DOHH2 (cell line): ENCODE data around the gene RND3.

ENCODE experiments used
- H3F3A ChIP-seq: fragments of 200-600 bp; sonication (generic), shearing (Covaris generic); 2 replicates; pipeline ENCODE4 v1.6.0; 2016; ENCODE audit warnings: antibody characterized with exemption, mild to moderate bottlenecking; ENCODE audit not compliant: control insufficient read depth, insufficient read depth
- H3K27ac ChIP-seq: fragments of 200-600 bp; sonication (generic); 2 replicates; pipeline ENCODE4 v1.5.1; 2014; ENCODE audit warnings: low read depth, mild to moderate bottlenecking, low read length, moderate library complexity
- H3K27me3 ChIP-seq: fragments of 200-600 bp; sonication (generic); 2 replicates; pipeline ENCODE4 v1.6.1; 2014; ENCODE audit warnings: mild to moderate bottlenecking, low read length, mixed read lengths; ENCODE audit not compliant: control insufficient read depth
- H3K36me3 ChIP-seq: fragments of 200-600 bp; sonication (generic); 2 replicates; pipeline ENCODE4 v1.6.1; 2014; ENCODE audit warnings: mild to moderate bottlenecking, low read length, moderate library complexity, mixed read lengths; ENCODE audit not compliant: control insufficient read depth
- H3K4me1 ChIP-seq: fragments of 200-600 bp; sonication (generic); 2 replicates; pipeline ENCODE4 v1.6.1; 2014; ENCODE audit warnings: mild to moderate bottlenecking, low read length, mixed read lengths; ENCODE audit not compliant: control insufficient read depth
- H3K4me2 ChIP-seq: fragments of 200-600 bp; sonication (generic); 2 replicates; pipeline ENCODE4 v1.6.0; 2014; ENCODE audit warnings: mild to moderate bottlenecking, low read length, moderate library complexity
- H3K4me3 ChIP-seq: fragments of 200-600 bp; sonication (generic); 2 replicates; pipeline ENCODE4 v1.5.1; 2014; ENCODE audit warnings: mild to moderate bottlenecking, low read length, mixed read lengths
- H3K79me2 ChIP-seq: fragments of 200-600 bp; sonication (generic); 2 replicates; pipeline ENCODE4 v1.6.1; 2014; ENCODE audit warnings: mild to moderate bottlenecking, low read length, mixed read lengths; ENCODE audit not compliant: control insufficient read depth
- H3K9me2 ChIP-seq: fragments of 200-600 bp; sonication (generic); replicated peaks from 2 replicates; pipeline ENCODE4 v1.6.1; 2014; ENCODE audit warnings: mild to moderate bottlenecking, low read length, mixed read lengths; ENCODE audit not compliant: control insufficient read depth
- H3K9me3 ChIP-seq: fragments of 200-600 bp; sonication (generic); 2 replicates; pipeline ENCODE4 v1.6.1; 2014; ENCODE audit warnings: antibody characterized with exemption, low read length, mixed read lengths; ENCODE audit not compliant: control insufficient read depth, insufficient read depth
- H4K20me1 ChIP-seq: fragments of 200-600 bp; sonication (generic); 2 replicates; pipeline ENCODE4 v1.6.0; 2014; ENCODE audit warnings: low read depth, mild to moderate bottlenecking, antibody characterized with exemption, low read length, moderate library complexity; ENCODE audit not compliant: control insufficient read depth, insufficient read depth
- EZH2phosphoT487 ChIP-seq: fragments of 200-600 bp; sonication (generic); IDR thresholded peaks from 2 replicates; pipeline ENCODE4 v1.6.1; 2017; ENCODE audit warnings: borderline replicate concordance, mild to moderate bottlenecking, antibody characterized with exemption, low read length, moderate library complexity, mixed read lengths
- TF ChIP-seq, protein P1 (sequence below): fragments of 200-600 bp; sonication (generic); IDR thresholded peaks from one replicate; pipeline ENCODE4 v1.5.1; 2014; ENCODE audit warnings: antibody characterized with exemption, mild to moderate bottlenecking, low read depth, low read length; ENCODE audit not compliant: poor library complexity, severe bottlenecking

RND3 gene

DNA sequence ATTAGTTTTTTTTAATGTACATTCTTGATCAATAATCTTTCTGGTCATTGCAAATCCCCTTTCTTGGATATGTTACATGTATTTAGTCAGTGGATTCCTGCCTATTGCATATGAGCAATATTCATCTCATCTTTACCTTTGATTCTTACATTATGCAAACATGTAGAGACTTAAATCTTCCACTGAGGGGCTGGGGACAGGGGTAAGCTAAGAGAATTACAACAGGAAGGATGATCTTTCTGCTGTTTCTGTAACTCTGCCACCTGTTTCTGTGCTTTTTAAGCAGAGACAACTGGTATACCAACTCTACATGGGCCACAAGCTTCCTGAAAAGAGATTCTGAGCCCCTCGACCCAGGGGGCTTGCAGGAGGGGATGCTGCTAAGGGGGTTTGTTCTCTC lies 68.6 kb downstream of the RND3 start:
- no peaks in the 10 kb centered on the region for H3K9me3 ChIP-seq
- H3K36me3 ChIP-seq = no peaks in the 10 kb centered on the region
- H3K27me3 ChIP-seq = no peaks in the 10 kb centered on the region
- H4K20me1 ChIP-seq = no peaks in the 10 kb centered on the region
- no peak overlapping the region for H3K27ac ChIP-seq
- H3F3A ChIP-seq = no peaks in the 10 kb centered on the region
- H3K4me1 ChIP-seq = no peaks in the 10 kb centered on the region
- no peak overlapping the region for H3K4me3 ChIP-seq
- no peaks in the 10 kb centered on the region for H3K79me2 ChIP-seq
- TF ChIP-seq, protein P1, sequence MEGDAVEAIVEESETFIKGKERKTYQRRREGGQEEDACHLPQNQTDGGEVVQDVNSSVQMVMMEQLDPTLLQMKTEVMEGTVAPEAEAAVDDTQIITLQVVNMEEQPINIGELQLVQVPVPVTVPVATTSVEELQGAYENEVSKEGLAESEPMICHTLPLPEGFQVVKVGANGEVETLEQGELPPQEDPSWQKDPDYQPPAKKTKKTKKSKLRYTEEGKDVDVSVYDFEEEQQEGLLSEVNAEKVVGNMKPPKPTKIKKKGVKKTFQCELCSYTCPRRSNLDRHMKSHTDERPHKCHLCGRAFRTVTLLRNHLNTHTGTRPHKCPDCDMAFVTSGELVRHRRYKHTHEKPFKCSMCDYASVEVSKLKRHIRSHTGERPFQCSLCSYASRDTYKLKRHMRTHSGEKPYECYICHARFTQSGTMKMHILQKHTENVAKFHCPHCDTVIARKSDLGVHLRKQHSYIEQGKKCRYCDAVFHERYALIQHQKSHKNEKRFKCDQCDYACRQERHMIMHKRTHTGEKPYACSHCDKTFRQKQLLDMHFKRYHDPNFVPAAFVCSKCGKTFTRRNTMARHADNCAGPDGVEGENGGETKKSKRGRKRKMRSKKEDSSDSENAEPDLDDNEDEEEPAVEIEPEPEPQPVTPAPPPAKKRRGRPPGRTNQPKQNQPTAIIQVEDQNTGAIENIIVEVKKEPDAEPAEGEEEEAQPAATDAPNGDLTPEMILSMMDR = no peak
- TF ChIP-seq EZH2phosphoT487 = no peak
- H3K4me2 ChIP-seq = no peak overlapping the region
- no peaks in the 10 kb centered on the region for H3K9me2 ChIP-seq
